SJCRH30 (cell line): ENCODE measurements around the gene PPP1R16B. TPM values are rescaled to one million over a fixed set of nuclear protein-coding genes. Genes with fewer than 3 reads are reported as not detected.
A peak's percentile ranks its signal among the peaks of the same experiment; 100 is the strongest.

Experiments
- DNase-seq, 2 experiments: peaks; one replicate each; pipeline ENCODE4 v3.0.0-alpha.2; 2015 to 2020
- H3K27ac ChIP-seq: fragments of 250-450 bp; sonication (Bioruptor Pico); 2 replicates; pipeline ENCODE4 v1.5.1; 2020; ENCODE audit warnings: mild to moderate bottlenecking, moderate library complexity
- H3K27me3 ChIP-seq: fragments of 250-450 bp; sonication (Bioruptor Pico); 2 replicates; pipeline ENCODE4 v1.5.1; 2020; ENCODE audit warnings: mild to moderate bottlenecking, moderate library complexity
- H3K36me3 ChIP-seq: fragments of 250-450 bp; sonication (Bioruptor Pico); 2 replicates; pipeline ENCODE4 v1.5.1; 2020; ENCODE audit warnings: mild to moderate bottlenecking, moderate library complexity
- H3K4me1 ChIP-seq: fragments of 250-450 bp; sonication (Bioruptor Pico); 2 replicates; pipeline ENCODE4 v1.5.1; 2020; ENCODE audit warnings: mild to moderate bottlenecking, moderate library complexity
- H3K4me3 ChIP-seq: fragments of 250-450 bp; sonication (Bioruptor Pico); 2 replicates; pipeline ENCODE4 v1.5.1; 2020; ENCODE audit warnings: mild to moderate bottlenecking, moderate library complexity
- H3K9me3 ChIP-seq: fragments of 250-450 bp; sonication (Bioruptor Pico); replicated peaks from 2 replicates; pipeline ENCODE4 v1.5.1; 2020; ENCODE audit warnings: mild to moderate bottlenecking, moderate library complexity
- total RNA-seq: library from RNA; depleted of rRNA; stranded (reverse); fragments of >200 nt; shearing (Covaris generic); gene quantifications from 2 replicates; pipeline ENCODE4 v1.2.3, GENCODE V29; 2014

The PPP1R16B gene
- total RNA-seq, 1 experiment from 2014 or later: 36.5 TPM

GRCh38 chr20:38862226-38862625 lies 56.7 kb downstream of the PPP1R16B start:
- DNase-seq: no peak
- Histone ChIP-seq H3K36me3 (no peaks in the 10 kb centered on the region), H3K4me3 (no peak overlapping the region), H3K4me1 (no peaks in the 10 kb centered on the region), H3K27me3 (no peaks in the 10 kb centered on the region), H3K27ac (no peak overlapping the region), H3K9me3 (no peaks in the 10 kb centered on the region)

- Histone ChIP-seq H3K4me3 (no peak overlapping the region), H3K36me3 (no peaks in the 10 kb centered on the region), H3K9me3 (no peaks in the 10 kb centered on the region), H3K4me1 (no peaks in the 10 kb centered on the region), H3K27ac (no peak overlapping the region), H3K27me3 (no peaks in the 10 kb centered on the region)
- DNase-seq: no peak
These were observed 57.7 kb downstream of the PPP1R16B start for GRCh38 chr20:38863024-38863851.

- no peak for DNase-seq
- Histone ChIP-seq H3K9me3 (no peaks in the 10 kb centered on the region), H3K4me3 (no peak overlapping the region), H3K4me1 (no peaks in the 10 kb centered on the region), H3K27me3 (no peaks in the 10 kb centered on the region), H3K27ac (no peak overlapping the region), H3K36me3 (no peaks in the 10 kb centered on the region)
These were observed 59.2 kb downstream of the PPP1R16B start for GRCh38 chr20:38864662-38865061.

- H3K4me1 ChIP-seq: no peaks in the 10 kb centered on the region
- H3K36me3 ChIP-seq: no peaks in the 10 kb centered on the region
- H3K27me3 ChIP-seq: no peaks in the 10 kb centered on the region
- H3K9me3 ChIP-seq: no peaks in the 10 kb centered on the region
- no peak overlapping the region for H3K27ac ChIP-seq
- H3K4me3 ChIP-seq: no peak overlapping the region
- DNase-seq: no peak
These were observed 61.0 kb downstream of the PPP1R16B start for GRCh38 chr20:38866265-38867061.

GRCh38 chr20:38867062-38867359 lies 61.5 kb downstream of the PPP1R16B start:
- no peaks in the 10 kb centered on the region for H3K27me3 ChIP-seq
- H3K36me3 ChIP-seq: no peaks in the 10 kb centered on the region
- no peak overlapping the region for H3K27ac ChIP-seq
- H3K4me1 ChIP-seq: no peaks in the 10 kb centered on the region
- no peaks in the 10 kb centered on the region for H3K9me3 ChIP-seq
- H3K4me3 ChIP-seq: no peak overlapping the region
- DNase-seq: no peak

DNA sequence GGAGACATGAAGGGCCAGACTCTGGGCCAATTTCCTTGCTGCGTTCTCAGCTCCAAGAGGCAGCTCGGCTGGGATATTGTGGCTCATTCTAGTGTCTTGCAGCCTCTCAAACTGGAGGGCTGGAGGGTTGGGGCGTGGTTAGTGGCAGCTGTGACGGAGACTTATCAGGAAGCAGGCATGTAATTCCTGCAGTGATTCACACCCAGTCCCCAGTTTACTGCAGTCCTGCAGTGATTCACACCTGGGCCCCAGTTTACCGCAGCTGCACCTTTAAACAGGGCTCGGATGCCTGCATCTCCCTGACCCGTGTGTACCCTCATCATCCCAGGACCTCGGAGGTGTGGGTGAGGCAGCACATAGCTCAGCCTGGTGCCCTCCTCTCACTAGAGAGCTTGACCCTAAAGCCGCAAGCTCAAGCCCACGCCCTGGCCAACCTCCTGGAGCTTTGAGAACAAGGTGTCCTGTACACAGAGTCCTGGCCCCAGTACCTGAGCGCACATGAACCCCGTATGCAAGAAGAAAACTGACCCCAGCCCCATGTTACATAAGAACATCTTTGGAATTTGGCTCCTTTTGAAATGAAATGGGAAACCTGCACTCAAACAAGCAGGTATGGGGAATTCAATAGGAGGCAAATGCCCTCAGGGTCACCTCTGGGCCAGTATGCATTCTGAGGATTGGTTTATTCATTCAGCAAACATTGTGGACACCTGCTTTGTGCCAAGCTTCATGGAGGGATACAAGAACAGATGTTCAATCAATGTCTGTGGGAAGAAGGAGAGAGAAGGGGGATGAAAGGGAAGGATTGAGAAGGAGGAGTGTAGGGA lies 65.4 kb downstream of the PPP1R16B start:
- Histone ChIP-seq H3K27me3 (no peaks in the 10 kb centered on the region), H3K4me1 (no peaks in the 10 kb centered on the region), H3K9me3 (no peaks in the 10 kb centered on the region), H3K27ac (no peak overlapping the region), H3K4me3 (no peak overlapping the region), H3K36me3 (no peaks in the 10 kb centered on the region)
- DNase-seq: peak; percentile 50 to 62

DNA sequence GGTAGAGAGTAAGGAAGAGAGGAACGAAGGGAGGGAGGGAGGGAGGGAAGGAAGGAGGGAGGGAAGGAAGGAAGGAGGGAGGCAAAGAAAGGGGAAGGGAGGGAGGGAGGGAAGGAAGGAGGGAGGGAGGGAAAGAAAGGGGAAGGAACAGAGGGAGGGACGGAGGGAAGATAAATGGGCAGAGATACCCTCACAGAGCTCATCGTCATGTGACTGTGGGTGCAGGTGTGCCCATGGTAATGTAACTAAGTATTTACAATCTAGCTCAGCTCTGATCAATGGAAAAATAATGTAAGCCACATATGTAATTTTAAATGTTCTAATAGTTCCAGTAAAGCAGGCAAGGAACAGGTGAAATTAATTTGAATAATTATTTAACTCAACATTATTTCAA lies 66.1 kb downstream of the PPP1R16B start:
- H3K9me3 ChIP-seq: no peaks in the 10 kb centered on the region
- H3K27me3 ChIP-seq: no peaks in the 10 kb centered on the region
- H3K4me3 ChIP-seq: no peak overlapping the region
- H3K4me1 ChIP-seq: no peaks in the 10 kb centered on the region
- no peak overlapping the region for H3K27ac ChIP-seq
- H3K36me3 ChIP-seq: no peaks in the 10 kb centered on the region
- no peak for DNase-seq

GRCh38 chr20:38872036-38872435 lies 66.5 kb downstream of the PPP1R16B start:
- no peaks in the 10 kb centered on the region for H3K4me1 ChIP-seq

DNA sequence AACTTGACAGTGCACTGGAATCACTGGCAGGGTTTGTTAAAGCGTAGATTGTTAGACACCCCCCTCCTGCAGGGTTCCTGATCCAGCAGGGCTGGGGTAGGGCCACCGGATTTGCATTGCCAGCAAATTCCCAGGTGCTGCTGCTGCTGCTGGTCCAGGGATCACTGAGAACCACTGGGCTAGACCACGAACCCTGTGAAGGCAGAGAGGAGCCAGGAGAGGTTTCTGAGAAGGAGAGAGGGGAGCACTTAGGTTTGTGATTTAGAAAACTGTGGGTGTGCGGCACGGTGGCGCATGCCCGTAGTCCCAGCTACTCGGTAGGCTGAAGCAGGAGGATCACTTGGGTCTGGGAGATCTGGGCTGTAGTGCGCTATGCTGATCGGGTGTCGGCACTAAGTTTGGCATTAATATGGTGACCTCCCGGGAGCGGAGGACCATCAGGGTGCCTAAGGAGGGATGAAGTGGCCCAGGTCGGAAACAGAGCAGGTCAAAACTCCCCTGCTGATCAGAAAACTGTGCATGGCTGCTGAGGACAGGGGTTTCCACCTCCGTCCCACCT lies 67.1 kb downstream of the PPP1R16B start:
- no peak for DNase-seq
- Histone ChIP-seq H3K36me3 (no peaks in the 10 kb centered on the region), H3K27ac (no peak overlapping the region), H3K4me1 (no peaks in the 10 kb centered on the region), H3K9me3 (no peaks in the 10 kb centered on the region), H3K27me3 (no peaks in the 10 kb centered on the region), H3K4me3 (no peak overlapping the region)

More at GRCh38 chr20:38872036-38872435, 66.5 kb downstream of the PPP1R16B start:
- DNase-seq: no peak
- H3K27ac ChIP-seq: no peak overlapping the region
- no peaks in the 10 kb centered on the region for H3K36me3 ChIP-seq
- no peaks in the 10 kb centered on the region for H3K9me3 ChIP-seq
- H3K4me3 ChIP-seq: no peak overlapping the region
- H3K27me3 ChIP-seq: no peaks in the 10 kb centered on the region

DNA sequence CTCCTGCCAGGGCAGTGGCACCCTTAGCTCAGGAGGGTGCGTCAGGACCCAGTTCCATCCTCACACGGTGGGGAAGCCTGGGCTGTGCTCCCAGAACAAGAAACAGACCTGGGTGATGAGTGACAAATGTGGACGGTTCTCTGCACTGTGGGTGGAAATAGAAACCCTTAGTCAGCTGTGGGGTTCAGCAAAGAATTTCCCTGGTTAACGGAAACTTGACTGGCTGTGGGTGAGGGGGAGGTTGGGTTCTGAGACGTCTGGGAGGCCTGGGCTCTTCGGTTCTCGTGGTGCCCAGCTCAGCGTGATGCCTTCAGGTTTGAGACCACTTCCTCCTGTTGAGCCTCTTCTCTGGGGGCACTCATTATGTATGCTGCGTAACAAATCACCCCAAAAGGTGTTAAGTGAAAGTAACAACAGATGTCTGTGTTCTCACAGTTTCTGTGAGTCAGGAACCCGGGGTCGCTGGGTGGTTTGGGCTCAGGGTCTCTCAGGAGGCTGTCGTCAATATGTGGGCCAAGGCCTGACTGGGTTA lies 67.6 kb downstream of the PPP1R16B start:
- H3K9me3 ChIP-seq: no peaks in the 10 kb centered on the region
- DNase-seq: no peak

GRCh38 chr20:38874460-38875174 lies 69.1 kb downstream of the PPP1R16B start:
- Histone ChIP-seq H3K9me3 (no peaks in the 10 kb centered on the region), H3K36me3 (no peaks in the 10 kb centered on the region), H3K4me1 (no peaks in the 10 kb centered on the region), H3K27ac (no peak overlapping the region), H3K4me3 (no peak overlapping the region), H3K27me3 (no peaks in the 10 kb centered on the region)
- no peak for DNase-seq

More for the DNA sequence above, 67.6 kb downstream of the PPP1R16B start:
- Histone ChIP-seq H3K27ac (no peak overlapping the region), H3K36me3 (no peaks in the 10 kb centered on the region), H3K27me3 (no peaks in the 10 kb centered on the region), H3K4me1 (no peaks in the 10 kb centered on the region), H3K4me3 (no peak overlapping the region)

DNA sequence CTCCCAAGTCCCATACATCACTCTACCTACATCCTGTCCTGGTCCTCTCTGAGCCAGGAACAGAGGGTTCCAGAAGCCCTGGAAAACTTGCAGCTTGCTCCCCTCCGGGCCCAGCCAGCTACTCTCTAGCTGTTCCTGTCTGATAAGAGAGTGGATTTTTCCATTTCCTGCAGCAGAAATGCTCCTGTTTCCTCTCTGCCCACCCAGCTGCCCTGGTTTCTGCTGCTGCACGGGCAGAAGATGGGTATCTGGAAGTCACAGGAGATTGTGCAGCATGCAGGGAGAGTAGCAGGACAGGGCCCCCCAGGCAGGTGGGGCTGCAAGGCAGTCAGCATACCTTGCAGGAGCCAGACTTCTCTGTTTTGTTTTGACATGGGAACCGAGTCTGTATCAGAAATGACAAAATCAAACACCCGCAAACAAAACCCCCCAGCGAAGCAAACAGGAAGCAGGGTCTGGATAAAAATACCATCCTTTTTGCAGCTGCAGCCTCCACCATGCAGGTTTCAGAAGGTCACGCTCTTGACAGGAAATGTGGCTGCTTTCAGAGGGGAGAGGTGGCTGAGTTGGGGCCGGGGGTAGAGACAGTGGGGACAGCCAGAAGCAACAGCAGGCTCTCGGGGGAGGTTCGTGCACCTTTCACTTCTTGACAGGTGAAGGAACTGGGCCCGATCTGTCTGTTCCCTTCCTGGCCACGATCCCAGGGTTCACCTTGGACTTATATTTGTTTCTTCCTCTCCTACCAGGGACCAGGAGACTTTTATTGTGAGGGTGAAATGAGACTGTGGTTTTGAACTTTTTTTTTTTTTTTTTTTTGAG lies 69.9 kb downstream of the PPP1R16B start:
- H3K4me1 ChIP-seq: no peaks in the 10 kb centered on the region
- H3K4me3 ChIP-seq: no peak overlapping the region
- H3K27me3 ChIP-seq: no peaks in the 10 kb centered on the region
- H3K27ac ChIP-seq: no peak overlapping the region
- no peaks in the 10 kb centered on the region for H3K36me3 ChIP-seq
- DNase-seq: no peak
- no peaks in the 10 kb centered on the region for H3K9me3 ChIP-seq

- Histone ChIP-seq H3K27ac (no peak overlapping the region), H3K9me3 (no peaks in the 10 kb centered on the region), H3K27me3 (no peaks in the 10 kb centered on the region), H3K4me1 (peaks cover 12% of the 10 kb centered on the region), H3K4me3 (no peak overlapping the region), H3K36me3 (no peaks in the 10 kb centered on the region)
- DNase-seq: no peak
These were observed 72.0 kb downstream of the PPP1R16B start for GRCh38 chr20:38877483-38877882.
